Astrocyte (in vitro differentiated cells and primary cell): Measurements from ENCODE around the gene SLIT3. TPM values are rescaled to one million over a fixed set of nuclear protein-coding genes. Genes with fewer than 3 reads are reported as not detected.

Experiments used
- DNase-seq: peaks from one replicate; pipeline ENCODE4 v3.0.0-alpha.2; 2010; ENCODE audit warnings: low read depth
- FAIRE-seq: peaks from 2 replicates; lab custom pipeline; 2011; peaks lifted over from hg19 to GRCh38; lab: Jason Lieb, UNC
- H2AFZ ChIP-seq: 2 replicates; pipeline ENCODE4 v1.6.0; 2012; ENCODE audit warnings: low read depth, low read length, inconsistent platforms
- H3K27ac ChIP-seq: 2 replicates; pipeline ENCODE4 v1.5.1; 2011; ENCODE audit warnings: low read depth, low read length, inconsistent platforms
- H3K27me3 ChIP-seq: 2 replicates; pipeline ENCODE4 v1.6.0; 2011; ENCODE audit warnings: low read length, inconsistent platforms; ENCODE audit not compliant: insufficient read depth
- H3K36me3 ChIP-seq: 2 replicates; pipeline ENCODE4 v1.5.1; 2011; ENCODE audit warnings: low read length, inconsistent platforms; ENCODE audit not compliant: insufficient read depth
- H3K4me1 ChIP-seq: 2 replicates; pipeline ENCODE4 v1.5.1; 2011; ENCODE audit warnings: low read length, inconsistent platforms; ENCODE audit not compliant: insufficient read depth
- H3K4me2 ChIP-seq: 2 replicates; pipeline ENCODE4 v1.6.0; 2012; ENCODE audit warnings: low read length, inconsistent platforms
- H3K4me3 ChIP-seq: 2 replicates; pipeline ENCODE4 v1.5.1; 2011; ENCODE audit warnings: low read depth, mild to moderate bottlenecking, low read length, inconsistent platforms; ENCODE audit not compliant: insufficient read depth
- H3K79me2 ChIP-seq: 2 replicates; pipeline ENCODE4 v1.6.0; 2012; ENCODE audit warnings: mild to moderate bottlenecking, low read length, inconsistent platforms; ENCODE audit not compliant: insufficient read depth
- H3K9ac ChIP-seq: 2 replicates; pipeline ENCODE4 v1.6.0; 2012; ENCODE audit warnings: mild to moderate bottlenecking, low read length, inconsistent platforms
- H3K9me3 ChIP-seq: 2 replicates; pipeline ENCODE4 v1.5.1; 2012; ENCODE audit warnings: low read depth, mild to moderate bottlenecking, low read length, inconsistent platforms; ENCODE audit not compliant: insufficient read depth
- H4K20me1 ChIP-seq: 2 replicates; pipeline ENCODE4 v1.6.0; 2012; ENCODE audit warnings: low read length, inconsistent platforms; ENCODE audit not compliant: insufficient read depth
- H3K27ac Mint-ChIP-seq: one replicate; pipeline ENCODE4 v1.8.0; 2021; ENCODE audit warnings: mild to moderate bottlenecking, mixed read lengths; ENCODE audit not compliant: unreplicated experiment
- H3K27me3 Mint-ChIP-seq: one replicate; pipeline ENCODE4 v1.8.0; 2021; ENCODE audit warnings: low read depth, mixed read lengths; ENCODE audit not compliant: unreplicated experiment
- H3K36me3 Mint-ChIP-seq: one replicate; pipeline ENCODE4 v1.8.0; 2021; ENCODE audit warnings: low read depth, mixed read lengths; ENCODE audit not compliant: unreplicated experiment
- H3K4me1 Mint-ChIP-seq: one replicate; pipeline ENCODE4 v1.8.0; 2021; ENCODE audit warnings: low read depth, mixed read lengths; ENCODE audit not compliant: unreplicated experiment
- H3K4me3 Mint-ChIP-seq: one replicate; pipeline ENCODE4 v1.8.0; 2021; ENCODE audit warnings: mild to moderate bottlenecking, moderate library complexity, mixed read lengths; ENCODE audit not compliant: unreplicated experiment
- H3K9me3 Mint-ChIP-seq: one replicate; pipeline ENCODE4 v1.8.0; 2021; ENCODE audit warnings: mild to moderate bottlenecking, mixed read lengths; ENCODE audit not compliant: unreplicated experiment
- CTCF ChIP-seq: IDR thresholded peaks from 2 replicates; pipeline ENCODE4 v1.5.1; 2011; ENCODE audit warnings: low read depth, mild to moderate bottlenecking, inconsistent platforms, low read length, moderate library complexity; ENCODE audit not compliant: insufficient read depth
- EZH2 ChIP-seq: IDR thresholded peaks from 2 replicates; pipeline ENCODE4 v1.6.1; 2012; ENCODE audit warnings: mild to moderate bottlenecking, low read length, inconsistent platforms; ENCODE audit not compliant: insufficient read depth
- total RNA-seq: library from RNA; stranded (reverse); gene quantifications from 2 replicates; pipeline ENCODE4 v1.2.1, GENCODE V29; 2021

SLIT3 gene
- total RNA-seq, 1 donor from 2014 or later: 20.7 TPM

DNA sequence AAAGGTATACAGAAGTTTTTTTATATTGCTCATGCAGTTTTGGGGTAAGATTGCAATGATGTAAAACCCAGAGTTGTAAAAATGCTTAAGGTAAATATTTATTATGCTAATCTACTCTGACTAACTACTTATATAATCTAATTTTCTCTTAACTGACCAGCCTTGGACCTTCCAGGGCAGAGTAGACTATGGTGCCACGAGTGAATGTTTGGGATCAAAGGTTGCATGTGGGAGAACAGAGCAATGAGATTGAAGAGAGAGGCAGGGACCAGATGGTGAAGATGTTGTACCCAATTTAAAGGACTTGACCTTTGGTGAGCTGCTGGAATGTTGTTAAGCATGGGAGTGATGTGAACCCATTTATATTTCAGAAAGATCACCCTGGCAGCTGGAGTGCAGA, 686.9 kb downstream of the SLIT3 start:
- no peaks in the 10 kb centered on the region for H3K27me3 ChIP-seq
- no peak for TF ChIP-seq CTCF
- TF ChIP-seq EZH2: no peak
- H3K4me1 Mint-ChIP-seq: peaks cover 22% of the 10 kb centered on the region
- no peak overlapping the region for H3K9ac ChIP-seq
- no peak overlapping the region for H3K4me3 ChIP-seq
- no peak overlapping the region for H3K27ac ChIP-seq
- no peaks in the 10 kb centered on the region for H3K27me3 Mint-ChIP-seq
- H3K4me2 ChIP-seq: no peak overlapping the region
- no peaks in the 10 kb centered on the region for H3K36me3 Mint-ChIP-seq
- no peak overlapping the region for H2AFZ ChIP-seq
- no peak overlapping the region for H3K4me3 Mint-ChIP-seq
- H3K36me3 ChIP-seq: no peaks in the 10 kb centered on the region
- H3K4me1 ChIP-seq: no peaks in the 10 kb centered on the region
- no peaks in the 10 kb centered on the region for H3K9me3 ChIP-seq
- no peaks in the 10 kb centered on the region for H4K20me1 ChIP-seq
- H3K9me3 Mint-ChIP-seq: no peaks in the 10 kb centered on the region
- H3K79me2 ChIP-seq: no peaks in the 10 kb centered on the region
- H3K27ac Mint-ChIP-seq: no peak overlapping the region
- DNase-seq: no peak
- FAIRE-seq: no peak

DNA sequence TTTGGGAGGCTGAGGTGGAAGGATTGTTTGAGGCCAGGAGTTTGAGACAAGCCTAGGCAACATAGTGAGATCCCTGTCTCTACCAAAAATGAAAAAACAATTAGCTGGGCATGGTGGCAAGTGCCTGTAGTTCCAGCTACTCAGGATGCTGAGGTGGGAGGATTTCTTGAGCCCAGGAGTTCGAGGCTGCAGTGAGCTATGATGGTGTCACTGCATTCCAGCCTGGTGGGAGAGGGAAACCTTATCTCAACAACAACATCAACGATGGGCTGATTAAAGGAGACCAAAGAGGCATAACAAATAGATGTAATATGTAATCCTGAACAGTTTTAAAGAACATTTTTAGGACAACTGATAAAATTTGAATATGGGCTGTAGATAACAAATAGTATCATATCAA, 687.5 kb downstream of the SLIT3 start:
- no peaks in the 10 kb centered on the region for H3K27me3 Mint-ChIP-seq
- Histone ChIP-seq H3K9ac (no peak overlapping the region), H3K36me3 (no peaks in the 10 kb centered on the region), H3K4me2 (no peak overlapping the region), H2AFZ (no peak overlapping the region), H3K27me3 (no peaks in the 10 kb centered on the region), H3K4me1 (no peaks in the 10 kb centered on the region), H4K20me1 (no peaks in the 10 kb centered on the region), H3K9me3 (no peaks in the 10 kb centered on the region), H3K79me2 (no peaks in the 10 kb centered on the region), H3K27ac (no peak overlapping the region), H3K4me3 (no peak overlapping the region)
- no peaks in the 10 kb centered on the region for H3K9me3 Mint-ChIP-seq
- FAIRE-seq: no peak
- peaks cover 22% of the 10 kb centered on the region for H3K4me1 Mint-ChIP-seq
- H3K36me3 Mint-ChIP-seq: no peaks in the 10 kb centered on the region
- H3K4me3 Mint-ChIP-seq: no peak overlapping the region
- H3K27ac Mint-ChIP-seq: no peak overlapping the region
- no peak for DNase-seq
- no peak for TF ChIP-seq CTCF
- no peak for TF ChIP-seq EZH2

GRCh38 chr5:168612996-168613395, 687.9 kb downstream of the SLIT3 start:
- no peaks in the 10 kb centered on the region for H3K9me3 ChIP-seq
- FAIRE-seq (no peak), DNase-seq (peak; percentile 4)
- H3K4me3 ChIP-seq: no peak overlapping the region
- H3K9me3 Mint-ChIP-seq: no peaks in the 10 kb centered on the region
- H3K4me1 ChIP-seq: no peaks in the 10 kb centered on the region
- H3K36me3 Mint-ChIP-seq: no peaks in the 10 kb centered on the region
- H3K4me2 ChIP-seq: no peak overlapping the region
- H3K27ac Mint-ChIP-seq: no peak overlapping the region
- no peaks in the 10 kb centered on the region for H3K36me3 ChIP-seq
- no peak overlapping the region for H3K9ac ChIP-seq
- no peaks in the 10 kb centered on the region for H3K79me2 ChIP-seq
- peaks cover 22% of the 10 kb centered on the region for H3K4me1 Mint-ChIP-seq
- TF ChIP-seq CTCF (no peak), EZH2 (no peak)
- no peaks in the 10 kb centered on the region for H3K27me3 Mint-ChIP-seq
- H4K20me1 ChIP-seq: no peaks in the 10 kb centered on the region
- no peak overlapping the region for H3K4me3 Mint-ChIP-seq
- H3K27ac ChIP-seq: no peak overlapping the region
- H3K27me3 ChIP-seq: no peaks in the 10 kb centered on the region
- no peak overlapping the region for H2AFZ ChIP-seq
